GM12873 (cell line): Measurements from ENCODE around the gene PRKCA.

Experiments used
- CTCF ChIP-seq: IDR thresholded peaks from 2 replicates; pipeline ENCODE4 v1.5.1; 2012; ENCODE audit warnings: low read depth, mild to moderate bottlenecking, moderate library complexity, low read length, control low read depth; ENCODE audit not compliant: insufficient read depth; ENCODE audit errors: missing control alignments

PRKCA gene

GRCh38 chr17:66842505-66842904 lies 540.1 kb downstream of the PRKCA start:
- no peak for TF ChIP-seq CTCF

- no peak for TF ChIP-seq CTCF
Measured at GRCh38 chr17:66842959-66843358, 540.5 kb downstream of the PRKCA start.

- TF ChIP-seq CTCF = no peak
Measured at GRCh38 chr17:66843627-66844026, 541.2 kb downstream of the PRKCA start.

- TF ChIP-seq CTCF = no peak
Measured at GRCh38 chr17:66847704-66848103, 545.3 kb downstream of the PRKCA start.

GRCh38 chr17:66848496-66848895 lies 546.1 kb downstream of the PRKCA start:
- no peak for TF ChIP-seq CTCF

GRCh38 chr17:66849032-66849655 lies 546.7 kb downstream of the PRKCA start:
- no peak for TF ChIP-seq CTCF

- no peak for TF ChIP-seq CTCF
Measured at GRCh38 chr17:66849851-66850580, 547.6 kb downstream of the PRKCA start.
